ENCODE results near the gene HYI. TPM values are rescaled to one million over a fixed set of nuclear protein-coding genes. Genes with fewer than 3 reads are reported as not detected.

Gene HYI
- total and polyA plus RNA-seq, 4 donors = 26.9 to 34.9 (median 29.8) TPM

DNA sequence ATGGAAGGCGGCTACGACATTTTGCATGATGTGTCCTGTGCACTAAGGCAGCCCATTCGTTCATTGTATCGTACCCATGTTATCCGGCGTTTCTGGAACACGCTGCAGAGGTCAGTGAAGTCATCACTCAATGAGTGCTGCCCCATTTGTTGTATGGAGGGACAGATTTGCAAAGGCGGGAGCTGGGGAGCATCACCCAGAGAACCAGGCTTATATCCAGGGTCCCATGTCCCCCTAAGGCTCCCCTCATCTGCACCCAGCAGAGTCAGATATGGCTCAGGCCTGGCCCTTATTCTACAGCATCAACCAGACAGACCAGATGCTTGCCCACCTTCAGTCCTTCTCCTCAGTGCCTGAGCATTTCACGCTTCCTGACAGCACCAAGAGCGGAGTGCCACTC, 32.9 kb downstream of the HYI start:
- no peak overlapping the region for H3K4me3 ChIP-seq (ENCODE audit: low read depth in 1 of 3, low read length in 3 of 3)
- TF ChIP-seq RAD21 (IDR thresholded peaks at IDR 0.05) = no peak
- TF ChIP-seq, protein P1, sequence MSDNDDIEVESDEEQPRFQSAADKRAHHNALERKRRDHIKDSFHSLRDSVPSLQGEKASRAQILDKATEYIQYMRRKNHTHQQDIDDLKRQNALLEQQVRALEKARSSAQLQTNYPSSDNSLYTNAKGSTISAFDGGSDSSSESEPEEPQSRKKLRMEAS (IDR thresholded peaks at IDR 0.05) = no peak
- TF ChIP-seq FOXA1 (IDR thresholded peaks at IDR 0.05) = no peak
- no peak for TF ChIP-seq EGR1 (IDR thresholded peaks at IDR 0.05; ENCODE audit: low read depth in 2 of 2)
- TF ChIP-seq GABPA (IDR thresholded peaks at IDR 0.05 in 1 of 2, conservative IDR thresholded peaks at IDR 0.05 in 1 of 2) = no peak
- TF ChIP-seq, protein P2, sequence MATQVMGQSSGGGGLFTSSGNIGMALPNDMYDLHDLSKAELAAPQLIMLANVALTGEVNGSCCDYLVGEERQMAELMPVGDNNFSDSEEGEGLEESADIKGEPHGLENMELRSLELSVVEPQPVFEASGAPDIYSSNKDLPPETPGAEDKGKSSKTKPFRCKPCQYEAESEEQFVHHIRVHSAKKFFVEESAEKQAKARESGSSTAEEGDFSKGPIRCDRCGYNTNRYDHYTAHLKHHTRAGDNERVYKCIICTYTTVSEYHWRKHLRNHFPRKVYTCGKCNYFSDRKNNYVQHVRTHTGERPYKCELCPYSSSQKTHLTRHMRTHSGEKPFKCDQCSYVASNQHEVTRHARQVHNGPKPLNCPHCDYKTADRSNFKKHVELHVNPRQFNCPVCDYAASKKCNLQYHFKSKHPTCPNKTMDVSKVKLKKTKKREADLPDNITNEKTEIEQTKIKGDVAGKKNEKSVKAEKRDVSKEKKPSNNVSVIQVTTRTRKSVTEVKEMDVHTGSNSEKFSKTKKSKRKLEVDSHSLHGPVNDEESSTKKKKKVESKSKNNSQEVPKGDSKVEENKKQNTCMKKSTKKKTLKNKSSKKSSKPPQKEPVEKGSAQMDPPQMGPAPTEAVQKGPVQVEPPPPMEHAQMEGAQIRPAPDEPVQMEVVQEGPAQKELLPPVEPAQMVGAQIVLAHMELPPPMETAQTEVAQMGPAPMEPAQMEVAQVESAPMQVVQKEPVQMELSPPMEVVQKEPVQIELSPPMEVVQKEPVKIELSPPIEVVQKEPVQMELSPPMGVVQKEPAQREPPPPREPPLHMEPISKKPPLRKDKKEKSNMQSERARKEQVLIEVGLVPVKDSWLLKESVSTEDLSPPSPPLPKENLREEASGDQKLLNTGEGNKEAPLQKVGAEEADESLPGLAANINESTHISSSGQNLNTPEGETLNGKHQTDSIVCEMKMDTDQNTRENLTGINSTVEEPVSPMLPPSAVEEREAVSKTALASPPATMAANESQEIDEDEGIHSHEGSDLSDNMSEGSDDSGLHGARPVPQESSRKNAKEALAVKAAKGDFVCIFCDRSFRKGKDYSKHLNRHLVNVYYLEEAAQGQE (IDR thresholded peaks at IDR 0.05) = no peak
- TF ChIP-seq FOXA2 (IDR thresholded peaks at IDR 0.05) = no peak
- no peak for TF ChIP-seq TAF1 (conservative IDR thresholded peaks at IDR 0.05)
- TF ChIP-seq YY1 (IDR thresholded peaks at IDR 0.05) = no peak
- TF ChIP-seq RXRA (IDR thresholded peaks at IDR 0.05) = no peak
- TF ChIP-seq, protein P3, sequence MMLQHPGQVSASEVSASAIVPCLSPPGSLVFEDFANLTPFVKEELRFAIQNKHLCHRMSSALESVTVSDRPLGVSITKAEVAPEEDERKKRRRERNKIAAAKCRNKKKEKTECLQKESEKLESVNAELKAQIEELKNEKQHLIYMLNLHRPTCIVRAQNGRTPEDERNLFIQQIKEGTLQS (IDR thresholded peaks at IDR 0.05) = no peak
- TF ChIP-seq, protein P4, sequence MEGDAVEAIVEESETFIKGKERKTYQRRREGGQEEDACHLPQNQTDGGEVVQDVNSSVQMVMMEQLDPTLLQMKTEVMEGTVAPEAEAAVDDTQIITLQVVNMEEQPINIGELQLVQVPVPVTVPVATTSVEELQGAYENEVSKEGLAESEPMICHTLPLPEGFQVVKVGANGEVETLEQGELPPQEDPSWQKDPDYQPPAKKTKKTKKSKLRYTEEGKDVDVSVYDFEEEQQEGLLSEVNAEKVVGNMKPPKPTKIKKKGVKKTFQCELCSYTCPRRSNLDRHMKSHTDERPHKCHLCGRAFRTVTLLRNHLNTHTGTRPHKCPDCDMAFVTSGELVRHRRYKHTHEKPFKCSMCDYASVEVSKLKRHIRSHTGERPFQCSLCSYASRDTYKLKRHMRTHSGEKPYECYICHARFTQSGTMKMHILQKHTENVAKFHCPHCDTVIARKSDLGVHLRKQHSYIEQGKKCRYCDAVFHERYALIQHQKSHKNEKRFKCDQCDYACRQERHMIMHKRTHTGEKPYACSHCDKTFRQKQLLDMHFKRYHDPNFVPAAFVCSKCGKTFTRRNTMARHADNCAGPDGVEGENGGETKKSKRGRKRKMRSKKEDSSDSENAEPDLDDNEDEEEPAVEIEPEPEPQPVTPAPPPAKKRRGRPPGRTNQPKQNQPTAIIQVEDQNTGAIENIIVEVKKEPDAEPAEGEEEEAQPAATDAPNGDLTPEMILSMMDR (IDR thresholded peaks at IDR 0.05; ENCODE audit: low read depth, low read length, missing input control) = no peak
- no peak for TF ChIP-seq JUND (IDR thresholded peaks at IDR 0.05)
- TF ChIP-seq SP1 (IDR thresholded peaks at IDR 0.05) = no peak
- TF ChIP-seq NR2F2 (IDR thresholded peaks at IDR 0.05) = no peak
- no peaks in the 10 kb centered on the region for H3K27me3 ChIP-seq (ENCODE audit: control insufficient read depth in 4 of 4, insufficient read depth in 4 of 4, low read length in 3 of 4)
- H3K27ac ChIP-seq (ENCODE audit: low read depth in 1 of 2, low read length in 2 of 2) = no peak overlapping the region
- peaks cover 18 to 79% (median 64%) of the 10 kb centered on the region in 4 donors for H3K36me3 ChIP-seq (ENCODE audit: control insufficient read depth in 4 of 4, insufficient read depth in 3 of 4, low read depth in 1 of 4, low read length in 3 of 4)
- DNase-seq (ENCODE audit: low spot score) = no peak
- no peaks in the 10 kb centered on the region for H3K4me1 ChIP-seq (ENCODE audit: control insufficient read depth in 4 of 4, insufficient read depth in 4 of 4, low read length in 3 of 4)
- H3K9me3 ChIP-seq (ENCODE audit: control insufficient read depth in 4 of 4, low read length in 3 of 4) = no peaks in the 10 kb centered on the region
- WGBS = 99% methylated on average over 10 of the region's 10 CpGs
- no peak overlapping the region for H3K9ac ChIP-seq (ENCODE audit: low read depth in 1 of 2, low read length in 2 of 2)

DNA sequence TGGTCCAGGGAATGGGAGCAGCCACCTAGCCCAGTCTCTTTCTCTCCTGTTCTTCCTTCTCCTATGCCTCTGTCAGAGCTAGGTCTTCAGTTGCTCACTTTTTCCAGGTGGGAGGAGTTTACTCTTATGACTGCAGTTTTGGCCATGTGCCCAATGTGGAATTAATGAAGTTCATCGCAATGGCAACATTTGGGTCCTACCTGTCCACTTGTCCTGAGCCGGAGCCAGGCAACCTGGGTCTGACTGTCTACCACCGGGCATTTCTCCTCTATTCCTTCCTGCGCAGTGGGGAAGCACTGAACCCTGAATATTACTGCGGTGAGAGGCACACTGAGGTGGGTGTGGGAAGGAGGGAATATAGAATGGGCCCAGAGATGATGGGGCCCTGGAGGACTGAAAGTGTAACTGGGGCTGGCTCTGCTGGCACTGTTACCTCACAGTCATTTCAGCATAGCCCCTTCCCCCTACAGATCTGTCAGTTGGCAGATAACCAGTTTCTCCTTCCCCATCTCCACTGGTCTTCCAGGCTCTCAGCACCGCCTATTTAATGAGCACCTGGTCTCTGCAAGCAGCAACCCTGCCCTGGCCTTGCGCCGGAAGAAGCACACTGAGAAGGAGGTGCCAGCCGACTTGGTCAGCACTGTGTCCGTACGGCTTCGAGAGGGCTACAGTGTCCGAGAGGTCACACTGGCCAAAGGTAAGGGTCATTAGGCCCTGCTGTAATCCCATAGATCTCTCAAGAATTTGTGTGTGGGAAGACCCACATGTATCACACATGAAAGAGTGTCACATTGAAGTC, 33.9 kb downstream of the HYI start:
- H3K9me3 ChIP-seq (ENCODE audit: control insufficient read depth in 4 of 4, low read length in 3 of 4) = no peaks in the 10 kb centered on the region
- H3K9ac ChIP-seq (ENCODE audit: low read depth in 1 of 2, low read length in 2 of 2) = no peak overlapping the region
- no peaks in the 10 kb centered on the region for H3K4me1 ChIP-seq (ENCODE audit: control insufficient read depth in 4 of 4, insufficient read depth in 4 of 4, low read length in 3 of 4)
- H3K4me3 ChIP-seq (ENCODE audit: low read depth in 1 of 3, low read length in 3 of 3) = no peak overlapping the region
- no peak for DNase-seq (ENCODE audit: low spot score)
- TF ChIP-seq, protein P3 (IDR thresholded peaks at IDR 0.05) = no peak
- no peak for TF ChIP-seq FOXA2 (IDR thresholded peaks at IDR 0.05)
- no peak for TF ChIP-seq YY1 (IDR thresholded peaks at IDR 0.05)
- no peak for TF ChIP-seq RAD21 (IDR thresholded peaks at IDR 0.05)
- no peak for TF ChIP-seq JUND (IDR thresholded peaks at IDR 0.05)
- TF ChIP-seq GABPA (IDR thresholded peaks at IDR 0.05 in 1 of 2, conservative IDR thresholded peaks at IDR 0.05 in 1 of 2) = no peak
- 96% methylated on average over 13 of the region's 13 CpGs for WGBS
- H3K27me3 ChIP-seq (ENCODE audit: control insufficient read depth in 4 of 4, insufficient read depth in 4 of 4, low read length in 3 of 4) = no peaks in the 10 kb centered on the region
- peaks cover 16 to 74% (median 61%) of the 10 kb centered on the region in 4 donors for H3K36me3 ChIP-seq (ENCODE audit: control insufficient read depth in 4 of 4, insufficient read depth in 3 of 4, low read depth in 1 of 4, low read length in 3 of 4)
- H3K27ac ChIP-seq (ENCODE audit: low read depth in 1 of 2, low read length in 2 of 2) = no peak overlapping the region

Measured in liver (tissue), 9 donors.